Smooth muscle cell (in vitro differentiated cells): ENCODE measurements around the gene EFCAB14. TPM values are rescaled to one million over a fixed set of nuclear protein-coding genes. Genes with fewer than 3 reads are reported as not detected.

ENCODE experiments used
- DNase-seq: peaks from one replicate; lab custom pipeline; 2025; ENCODE audit not compliant: unreplicated experiment; lab: John Stamatoyannopoulos, UW
- H2AFZ ChIP-seq: fragments of 200-600 bp; sonication (generic); 2 replicates; pipeline ENCODE4 v1.6.0; 2016; ENCODE audit warnings: antibody characterized with exemption, low read depth, mild to moderate bottlenecking
- H3F3A ChIP-seq: fragments of 200-600 bp; sonication (generic); 2 replicates; pipeline ENCODE4 v1.6.0; 2017; ENCODE audit warnings: antibody characterized with exemption, low read depth
- H3K27ac ChIP-seq: fragments of 200-600 bp; sonication (generic); 2 replicates; pipeline ENCODE4 v1.5.1; 2016; ENCODE audit warnings: low read depth, mild to moderate bottlenecking
- H3K27me3 ChIP-seq: fragments of 200-600 bp; sonication (generic); 2 replicates; pipeline ENCODE4 v1.6.1; 2016; ENCODE audit warnings: low read depth, mild to moderate bottlenecking
- H3K36me3 ChIP-seq: fragments of 200-600 bp; sonication (generic); 2 replicates; pipeline ENCODE4 v1.5.1; 2016; ENCODE audit warnings: low read depth
- H3K4me1 ChIP-seq: fragments of 200-600 bp; sonication (generic); 2 replicates; pipeline ENCODE4 v1.5.1; 2016; ENCODE audit warnings: low read depth
- H3K4me2 ChIP-seq: fragments of 200-600 bp; sonication (generic); 2 replicates; pipeline ENCODE4 v1.6.0; 2016; ENCODE audit warnings: mild to moderate bottlenecking
- H3K4me3 ChIP-seq: fragments of 200-600 bp; sonication (generic); 2 replicates; pipeline ENCODE4 v1.5.1; 2016; ENCODE audit warnings: mild to moderate bottlenecking
- H3K79me2 ChIP-seq: fragments of 200-600 bp; sonication (generic); 2 replicates; pipeline ENCODE4 v1.6.0; 2016; ENCODE audit warnings: low read depth, mild to moderate bottlenecking
- H3K9ac ChIP-seq: fragments of 200-600 bp; sonication (generic); 2 replicates; pipeline ENCODE4 v1.6.0; 2016; ENCODE audit warnings: low read depth
- H3K9me3 ChIP-seq: fragments of 200-600 bp; sonication (generic); replicated peaks from 2 replicates; pipeline ENCODE4 v1.5.1; 2016; ENCODE audit warnings: low read depth
- H4K20me1 ChIP-seq: fragments of 200-600 bp; sonication (generic); 2 replicates; pipeline ENCODE4 v1.6.0; 2016; ENCODE audit warnings: low read depth
- WGBS: methylation state at CpG from one replicate; pipeline ENCODE4 v1.1.7; 2016; ENCODE audit warnings: low lambda C conversion rate; 5-methylcytosine and 5-hydroxymethylcytosine counted together
- polyA plus RNA-seq: library from polyadenylated mRNA; unstranded; fragments of >200 nt; fragmentation: Nextera tagmentation; extraction: Ambion mirVana; gene quantifications from 2 replicates; pipeline ENCODE4 v1.2.1, GENCODE V29; 2016
- total RNA-seq: library from RNA; depleted of rRNA; stranded (reverse); fragments of >200 nt; gene quantifications from 2 replicates; pipeline ENCODE4 v1.2.3, GENCODE V29; 2014
- TF ChIP-seq, protein P1 (sequence below): fragments of 200-600 bp; sonication (generic); IDR thresholded peaks from 2 replicates; pipeline ENCODE4 v1.5.1; 2017; ENCODE audit warnings: borderline replicate concordance, mild to moderate bottlenecking, antibody characterized with exemption; ENCODE audit not compliant: insufficient read depth, poor library complexity, severe bottlenecking

EFCAB14 gene
- total and polyA plus RNA-seq, 2 experiments from 2014 or later = 28.6 to 62.8 TPM

DNA sequence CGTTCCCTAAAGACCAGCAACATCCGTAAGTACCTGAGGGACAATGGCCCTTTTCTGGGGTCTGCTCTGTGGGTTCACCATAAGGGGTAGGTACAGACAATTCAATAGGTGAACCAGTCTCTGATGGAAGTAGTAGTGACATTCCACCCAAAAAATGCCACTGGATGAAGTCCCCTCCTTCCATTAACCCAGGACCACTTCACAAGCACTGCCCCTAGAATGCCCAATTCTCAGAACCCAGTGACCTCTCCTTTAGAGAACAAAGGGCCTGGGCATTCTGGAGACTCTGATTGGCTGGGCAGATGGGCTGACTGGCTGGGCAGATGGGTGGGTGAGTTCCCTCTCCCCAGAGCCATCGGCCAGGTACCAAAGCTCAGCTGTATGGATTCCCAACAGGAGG is 47.4 kb downstream of the EFCAB14 start, which contains the start of gene TEX38:
TEX38 (plus strand) TSS at position 301 of the 400 bp plus-strand sequence; CDS start at position 382, 81 bp downstream.
- Histone ChIP-seq H3K36me3 (no peaks in the 10 kb centered on the region), H2AFZ (no peak within 1 kb of the TSS), H3K9me3 (no peaks in the 10 kb centered on the region), H3K79me2 (no peaks in the 10 kb centered on the region), H3F3A (peaks cover 10% of the 10 kb centered on the region), H3K27me3 (no peaks in the 10 kb centered on the region), H4K20me1 (no peaks in the 10 kb centered on the region), H3K4me2 (no peak within 1 kb of the TSS), H3K4me1 (peaks cover 14% of the 10 kb centered on the region), H3K9ac (no peak within 1 kb of the TSS), H3K4me3 (no peak within 1 kb of the TSS), H3K27ac (no peak within 1 kb of the TSS)
- no peak for DNase-seq
- 94% methylated on average over 3 of the region's 3 CpGs for WGBS
- TF ChIP-seq, protein P1, sequence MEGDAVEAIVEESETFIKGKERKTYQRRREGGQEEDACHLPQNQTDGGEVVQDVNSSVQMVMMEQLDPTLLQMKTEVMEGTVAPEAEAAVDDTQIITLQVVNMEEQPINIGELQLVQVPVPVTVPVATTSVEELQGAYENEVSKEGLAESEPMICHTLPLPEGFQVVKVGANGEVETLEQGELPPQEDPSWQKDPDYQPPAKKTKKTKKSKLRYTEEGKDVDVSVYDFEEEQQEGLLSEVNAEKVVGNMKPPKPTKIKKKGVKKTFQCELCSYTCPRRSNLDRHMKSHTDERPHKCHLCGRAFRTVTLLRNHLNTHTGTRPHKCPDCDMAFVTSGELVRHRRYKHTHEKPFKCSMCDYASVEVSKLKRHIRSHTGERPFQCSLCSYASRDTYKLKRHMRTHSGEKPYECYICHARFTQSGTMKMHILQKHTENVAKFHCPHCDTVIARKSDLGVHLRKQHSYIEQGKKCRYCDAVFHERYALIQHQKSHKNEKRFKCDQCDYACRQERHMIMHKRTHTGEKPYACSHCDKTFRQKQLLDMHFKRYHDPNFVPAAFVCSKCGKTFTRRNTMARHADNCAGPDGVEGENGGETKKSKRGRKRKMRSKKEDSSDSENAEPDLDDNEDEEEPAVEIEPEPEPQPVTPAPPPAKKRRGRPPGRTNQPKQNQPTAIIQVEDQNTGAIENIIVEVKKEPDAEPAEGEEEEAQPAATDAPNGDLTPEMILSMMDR = no peak

DNA sequence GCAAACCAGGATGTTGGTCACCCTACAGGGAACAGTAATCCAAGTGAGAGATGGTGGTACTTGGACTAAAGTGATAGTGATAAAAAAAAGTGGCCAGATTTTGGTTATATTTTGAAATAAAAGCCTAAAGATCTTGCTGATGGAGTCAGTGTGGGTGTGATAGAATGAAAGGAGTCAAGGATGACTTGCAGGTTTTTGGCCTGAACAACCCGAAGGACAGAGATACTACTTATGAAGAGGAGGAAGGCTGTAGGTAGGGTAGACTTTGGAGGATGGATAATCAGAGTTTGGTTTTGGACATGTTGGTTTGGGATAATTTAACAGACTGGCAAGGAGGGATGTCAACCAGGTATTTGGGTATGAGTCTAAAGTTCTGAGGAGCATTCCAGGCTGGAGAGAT is 48.8 kb downstream of the EFCAB14 start:
- Histone ChIP-seq H3K36me3 (peaks cover 2% of the 10 kb centered on the region), H3F3A (peaks cover 10% of the 10 kb centered on the region), H3K4me3 (no peak overlapping the region), H3K4me1 (peaks cover 14% of the 10 kb centered on the region), H3K79me2 (no peaks in the 10 kb centered on the region), H2AFZ (no peak overlapping the region), H3K27ac (no peak overlapping the region), H3K9ac (no peak overlapping the region), H4K20me1 (no peaks in the 10 kb centered on the region), H3K9me3 (no peaks in the 10 kb centered on the region), H3K4me2 (no peak overlapping the region), H3K27me3 (no peaks in the 10 kb centered on the region)
- DNase-seq = no peak
- TF ChIP-seq, protein P1 = no peak
- 98% methylated on average over 1 of the region's 1 CpG for WGBS

DNA sequence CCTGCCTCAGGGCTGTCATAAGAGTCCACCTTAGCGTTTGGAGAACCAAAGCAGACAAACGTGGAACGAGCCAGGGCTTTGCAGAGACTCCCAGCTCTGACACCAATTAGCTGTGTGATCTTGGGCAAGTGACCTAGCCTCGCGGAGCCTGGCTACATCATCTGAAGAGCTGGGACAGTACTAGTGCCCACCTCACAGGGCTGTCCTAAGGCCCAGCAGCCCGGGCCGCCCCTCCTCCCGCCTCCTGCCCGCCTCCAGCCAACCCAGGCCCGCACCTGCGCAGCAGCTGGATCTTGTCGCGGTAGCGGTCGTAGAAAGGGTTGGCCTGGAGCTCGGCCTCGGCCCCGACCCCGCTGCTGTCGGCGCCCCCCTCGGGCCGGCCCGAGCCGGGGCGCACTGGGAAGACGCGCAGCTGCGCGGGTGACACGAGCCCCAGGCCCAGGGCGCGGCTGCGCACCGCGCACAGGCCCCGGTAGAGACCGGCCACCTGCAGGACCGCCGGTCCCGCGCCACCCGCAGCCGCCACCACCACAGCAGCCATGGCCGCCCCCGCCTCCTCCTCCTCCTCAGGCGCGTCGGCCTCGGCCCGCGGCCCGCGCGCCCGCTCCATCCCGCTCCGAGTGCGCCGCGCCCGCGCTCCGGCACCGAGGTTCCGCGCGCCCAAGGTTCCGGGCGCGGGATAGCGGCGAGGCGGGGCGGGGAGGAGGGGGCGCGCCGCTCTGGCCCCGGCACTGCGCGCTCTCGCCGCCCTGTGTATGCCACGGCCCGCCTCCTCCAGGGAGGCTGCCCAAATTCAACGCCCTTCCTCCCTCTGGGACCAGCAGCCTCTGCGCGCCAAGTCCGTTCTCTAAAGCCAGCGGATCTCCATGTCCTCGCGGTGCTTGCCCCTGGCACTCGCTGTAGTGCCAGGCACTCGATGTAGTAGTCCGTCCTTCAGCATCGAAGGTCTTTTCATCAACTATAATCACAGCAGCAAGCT is 50.8 kb downstream of the EFCAB14 start, which contains the start of gene ATPAF1:
ATPAF1 (minus strand) TSS at position 583 of the 979 bp plus-strand sequence; CDS start at position 541, 42 bp downstream.
- WGBS = 3% methylated on average over 56 of the region's 96 CpGs
- peak; percentile 31 for DNase-seq

More for the DNA sequence above, 50.8 kb downstream of the EFCAB14 start, which contains the start of gene ATPAF1:
- TF ChIP-seq, protein P1 = no peak
- H3K27me3 ChIP-seq = no peaks in the 10 kb centered on the region
- no peaks in the 10 kb centered on the region for H3K9me3 ChIP-seq
- peaks cover 14% of the 10 kb centered on the region for H3K4me1 ChIP-seq
- H3K4me3 ChIP-seq = peak within 1 kb of the TSS; percentile 91
- peak within 1 kb of the TSS; percentile 98 for H3K4me2 ChIP-seq
- H2AFZ ChIP-seq = peak within 1 kb of the TSS; percentile 94
- peaks cover 8% of the 10 kb centered on the region for H3K36me3 ChIP-seq
- H3F3A ChIP-seq = peaks cover 10% of the 10 kb centered on the region
- no peaks in the 10 kb centered on the region for H4K20me1 ChIP-seq
- no peak within 1 kb of the TSS for H3K27ac ChIP-seq
- no peak within 1 kb of the TSS for H3K9ac ChIP-seq
- H3K79me2 ChIP-seq = no peaks in the 10 kb centered on the region
